GM13976 (cell line): Measurements from ENCODE around the gene KLK12.

Source experiments
- DNase-seq: peaks from one replicate; pipeline ENCODE4 v3.0.0; 2012; ENCODE audit warnings: low spot score
- CTCF ChIP-seq: IDR thresholded peaks from 2 replicates; pipeline ENCODE4 v1.5.1; 2012; ENCODE audit warnings: borderline replicate concordance, mild to moderate bottlenecking; ENCODE audit not compliant: insufficient read depth; ENCODE audit errors: extremely low read depth, missing control alignments, control extremely low read depth
- in situ Hi-C: fragments of 300-500 bp; cut with MboI; formaldehyde crosslinking; loops from one replicate; pipeline ENCODE4 v1.12.0; 2022; ENCODE audit warnings: low sequenced_read_pairs, mixed read lengths, inconsistent platforms; ENCODE audit not compliant: unreplicated experiment

The KLK12 gene

GRCh38 chr19:51003316-51003715, 31.5 kb downstream of the KLK12 start:
- no peak for DNase-seq
- TF ChIP-seq CTCF = no peak
- in situ Hi-C loops = no loop called here

DNA sequence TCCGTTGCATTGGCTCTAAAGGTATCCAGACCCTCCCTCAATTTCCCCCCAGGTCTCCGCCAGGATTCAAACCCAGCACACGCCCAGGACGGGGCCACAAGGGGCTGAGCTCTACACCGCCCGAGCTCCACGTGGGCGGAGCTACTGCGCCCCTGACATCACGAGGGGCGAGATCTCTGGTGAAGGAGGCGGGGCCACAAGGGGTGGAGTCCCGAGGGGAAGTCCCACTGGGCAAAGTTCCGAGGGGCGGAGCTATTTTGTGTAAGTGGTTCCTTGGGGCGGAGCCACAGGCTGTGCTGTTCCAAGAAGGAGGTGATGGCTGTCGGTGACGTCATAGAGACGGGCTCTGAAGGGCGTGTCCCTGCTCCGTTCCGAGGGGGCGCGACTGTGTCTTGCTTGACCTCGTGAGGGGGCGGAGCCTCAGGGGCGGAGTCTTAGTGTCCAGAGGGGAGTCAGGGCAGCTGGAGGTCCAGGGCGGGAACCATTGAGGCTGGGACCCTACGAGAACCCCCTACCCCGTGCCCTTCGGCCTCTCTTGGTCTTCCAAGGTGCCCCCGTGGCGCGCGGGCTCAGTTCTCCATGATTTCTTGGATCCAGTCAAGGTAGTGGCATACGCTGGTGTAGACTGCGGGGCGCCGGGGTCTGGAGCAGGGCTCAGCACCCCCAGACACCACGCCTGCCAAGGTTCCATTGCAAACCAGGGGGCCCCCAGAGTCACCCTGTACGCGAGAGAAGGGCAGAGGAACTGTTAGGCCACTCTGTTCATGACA, 32.1 kb downstream of the KLK12 start:
- no peak for TF ChIP-seq CTCF
- in situ Hi-C loops = no loop called here
- peak; percentile 60 for DNase-seq

GRCh38 chr19:51002089-51002532, 32.7 kb downstream of the KLK12 start:
- in situ Hi-C loops = no loop called here
- no peak for DNase-seq
- TF ChIP-seq CTCF = no peak

DNA sequence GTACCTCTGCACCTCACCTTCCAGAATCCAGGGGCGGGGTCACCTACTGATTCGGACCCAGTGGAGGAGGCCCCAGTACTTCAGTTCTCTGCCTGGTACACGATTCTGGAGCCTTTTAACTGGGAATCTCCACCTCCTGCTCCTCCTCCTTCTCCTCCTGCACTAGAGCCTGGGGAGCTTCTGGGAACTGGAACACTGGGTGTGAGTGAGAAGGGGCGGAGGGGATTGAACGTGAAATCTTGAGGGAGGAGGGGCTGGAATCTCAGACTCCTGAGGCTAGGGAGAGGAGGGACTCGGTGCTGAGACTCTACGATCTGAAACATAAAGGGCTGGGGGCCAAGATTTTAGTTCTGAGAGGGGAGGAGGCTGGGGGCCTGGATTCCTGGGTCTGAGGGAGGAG, 33.3 kb downstream of the KLK12 start, which contains the start of gene KLK8:
Gene KLK8 (minus strand): TSS at position 90 of the 400 bp plus-strand sequence. CDS start 437 bp downstream, outside the sequence.
- in situ Hi-C loops = no loop called here
- TF ChIP-seq CTCF = no peak
- DNase-seq = no peak

DNA sequence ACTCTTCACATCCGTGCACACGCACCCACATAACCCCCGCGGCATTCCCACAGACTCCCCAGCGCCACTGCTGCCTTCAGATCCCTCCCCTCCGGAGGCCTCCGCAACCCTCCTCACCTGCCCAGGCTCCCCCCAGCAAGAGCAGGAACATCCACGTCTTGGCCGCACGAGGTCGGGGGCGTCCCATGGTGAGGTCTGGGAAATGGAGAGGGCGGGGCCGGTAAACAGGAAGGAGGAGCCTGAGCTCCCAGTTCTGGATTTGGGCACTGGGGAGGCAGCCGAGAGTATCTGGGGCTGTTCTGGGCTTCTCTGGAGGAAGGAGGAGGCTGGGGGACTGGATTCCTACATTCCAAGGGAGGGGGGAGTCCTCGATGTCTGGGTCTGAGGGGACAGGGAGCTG, 33.8 kb downstream of the KLK12 start:
- in situ Hi-C loops = no loop called here
- TF ChIP-seq CTCF = no peak
- no peak for DNase-seq

DNA sequence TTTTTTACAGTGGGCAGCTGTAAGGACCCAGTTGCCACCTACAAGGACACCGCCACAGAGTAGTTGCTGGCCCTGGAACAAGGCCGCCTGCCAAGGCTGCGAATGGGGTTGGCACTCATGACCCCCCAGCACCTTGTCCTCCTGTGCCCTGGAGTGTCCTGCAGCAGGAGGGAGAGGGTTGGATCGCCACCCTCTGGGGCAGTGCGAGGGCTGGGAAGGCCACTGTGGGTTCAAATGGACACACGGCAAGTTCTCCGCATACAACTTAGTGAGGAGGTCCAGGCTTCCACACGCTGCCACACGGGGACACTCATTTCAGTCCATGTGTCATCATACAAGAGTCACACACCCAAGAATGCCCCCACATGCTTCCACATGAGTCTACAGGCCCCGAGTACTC, 34.4 kb downstream of the KLK12 start:
- no peak for TF ChIP-seq CTCF
- in situ Hi-C loops = no loop called here
- no peak for DNase-seq
